GM12872 (cell line): Measurements from ENCODE around the gene ARRDC4.

Experiments used
- TF ChIP-seq, protein P1 (sequence below): IDR thresholded peaks from 3 replicates; pipeline ENCODE4 v1.5.1; 2011; ENCODE audit warnings: low read depth, mild to moderate bottlenecking, low read length, moderate library complexity; ENCODE audit not compliant: insufficient read depth

The ARRDC4 gene

DNA sequence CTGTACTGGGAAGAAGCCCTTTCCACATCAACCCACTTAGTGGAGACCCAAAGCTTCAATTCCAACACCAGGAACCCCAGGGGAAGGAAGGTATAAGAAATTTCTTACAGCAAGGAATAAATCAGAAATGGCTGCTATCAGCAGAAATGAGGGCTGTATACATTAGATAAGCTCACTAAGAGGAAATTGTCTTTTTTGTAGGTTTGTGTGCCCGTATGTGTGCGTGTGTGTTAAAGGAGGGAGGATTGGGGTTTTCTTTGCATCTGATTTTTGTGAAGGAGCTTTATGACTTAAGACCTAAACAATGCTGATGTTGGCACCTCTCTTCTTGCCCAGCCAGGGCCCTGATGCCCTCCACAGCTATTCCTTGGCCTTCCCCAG lies 18.6 kb downstream of the ARRDC4 start:
- TF ChIP-seq, protein P1, sequence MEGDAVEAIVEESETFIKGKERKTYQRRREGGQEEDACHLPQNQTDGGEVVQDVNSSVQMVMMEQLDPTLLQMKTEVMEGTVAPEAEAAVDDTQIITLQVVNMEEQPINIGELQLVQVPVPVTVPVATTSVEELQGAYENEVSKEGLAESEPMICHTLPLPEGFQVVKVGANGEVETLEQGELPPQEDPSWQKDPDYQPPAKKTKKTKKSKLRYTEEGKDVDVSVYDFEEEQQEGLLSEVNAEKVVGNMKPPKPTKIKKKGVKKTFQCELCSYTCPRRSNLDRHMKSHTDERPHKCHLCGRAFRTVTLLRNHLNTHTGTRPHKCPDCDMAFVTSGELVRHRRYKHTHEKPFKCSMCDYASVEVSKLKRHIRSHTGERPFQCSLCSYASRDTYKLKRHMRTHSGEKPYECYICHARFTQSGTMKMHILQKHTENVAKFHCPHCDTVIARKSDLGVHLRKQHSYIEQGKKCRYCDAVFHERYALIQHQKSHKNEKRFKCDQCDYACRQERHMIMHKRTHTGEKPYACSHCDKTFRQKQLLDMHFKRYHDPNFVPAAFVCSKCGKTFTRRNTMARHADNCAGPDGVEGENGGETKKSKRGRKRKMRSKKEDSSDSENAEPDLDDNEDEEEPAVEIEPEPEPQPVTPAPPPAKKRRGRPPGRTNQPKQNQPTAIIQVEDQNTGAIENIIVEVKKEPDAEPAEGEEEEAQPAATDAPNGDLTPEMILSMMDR, result no peak

DNA sequence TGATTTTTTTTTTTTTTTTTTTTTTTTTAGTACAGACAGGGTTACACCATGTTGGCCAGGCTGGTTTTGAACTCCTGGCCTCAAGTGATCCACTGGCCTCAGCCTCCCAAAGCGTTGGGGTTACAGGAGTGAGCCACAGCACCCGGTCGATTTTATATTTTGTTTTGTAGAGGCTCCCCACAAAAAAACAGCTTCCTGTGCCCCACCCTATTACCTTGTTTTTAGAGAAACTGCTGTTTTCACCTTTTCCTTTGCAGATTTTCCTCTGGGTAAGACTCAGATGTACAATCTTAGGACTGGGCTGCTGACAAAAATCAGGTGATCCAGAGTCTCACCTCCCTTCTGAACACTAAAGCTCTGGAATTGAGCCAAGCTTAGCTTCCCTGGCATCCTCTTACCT lies 20.6 kb downstream of the ARRDC4 start:
- TF ChIP-seq, protein P1, result no peak

DNA sequence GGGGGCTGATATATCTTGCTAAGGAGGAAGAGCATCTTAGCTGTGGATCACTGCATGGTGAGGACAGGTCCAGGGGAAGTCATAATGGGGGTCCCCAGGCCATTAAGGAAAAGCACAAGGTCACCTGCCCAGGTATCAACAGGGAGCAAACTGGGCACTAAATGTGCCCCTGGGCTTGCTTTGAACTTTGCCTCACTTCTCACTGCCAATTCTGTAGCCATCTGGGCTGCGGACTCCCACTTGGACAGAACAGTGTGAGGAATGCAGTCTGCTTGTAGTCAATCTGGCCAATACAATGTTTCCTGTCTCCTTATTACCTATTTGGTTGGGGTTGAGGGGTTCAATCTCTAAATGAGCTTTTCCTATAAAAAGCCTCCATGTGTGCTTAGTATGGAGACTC lies 21.3 kb downstream of the ARRDC4 start:
- TF ChIP-seq, protein P1, result no peak

DNA sequence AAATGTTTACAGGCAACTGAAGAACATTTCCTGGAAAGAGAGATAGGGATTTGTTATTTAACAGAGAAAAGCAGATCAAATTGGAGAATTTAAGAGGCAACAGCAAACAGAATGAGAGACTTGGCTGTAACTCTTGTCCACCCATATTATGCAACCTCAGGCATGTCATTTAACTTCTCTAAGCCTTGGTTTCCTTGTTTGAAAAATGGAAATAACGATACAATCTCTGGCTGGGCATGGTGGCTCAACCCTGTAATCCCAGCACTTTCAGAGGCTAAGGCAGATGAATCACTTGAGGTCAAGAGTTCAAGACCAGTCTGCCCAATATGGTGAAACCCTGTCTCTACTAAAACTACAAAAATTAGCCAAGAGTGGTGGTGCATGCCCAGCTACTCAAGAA lies 23.7 kb downstream of the ARRDC4 start:
- TF ChIP-seq, protein P1, result no peak

DNA sequence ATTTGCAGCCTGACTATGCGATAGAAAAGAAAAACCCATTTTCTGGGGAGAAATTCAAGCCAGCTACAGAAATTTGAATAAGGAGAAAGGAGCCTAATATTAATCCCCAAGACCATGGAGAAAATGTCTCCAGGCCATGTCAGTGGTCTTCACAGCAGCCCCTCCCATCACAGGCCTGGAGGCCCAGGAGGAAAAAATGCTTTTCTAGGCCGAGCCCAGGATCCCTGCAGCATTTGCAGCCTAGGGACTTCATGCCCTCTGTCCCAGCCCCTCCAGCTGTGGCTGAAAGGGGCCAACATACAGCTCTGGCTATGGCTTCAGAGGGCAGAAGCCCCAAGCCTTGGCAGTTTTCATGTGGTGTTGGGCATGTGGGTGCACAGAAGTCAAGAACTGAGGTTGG lies 26.3 kb downstream of the ARRDC4 start:
- TF ChIP-seq, protein P1, result no peak

DNA sequence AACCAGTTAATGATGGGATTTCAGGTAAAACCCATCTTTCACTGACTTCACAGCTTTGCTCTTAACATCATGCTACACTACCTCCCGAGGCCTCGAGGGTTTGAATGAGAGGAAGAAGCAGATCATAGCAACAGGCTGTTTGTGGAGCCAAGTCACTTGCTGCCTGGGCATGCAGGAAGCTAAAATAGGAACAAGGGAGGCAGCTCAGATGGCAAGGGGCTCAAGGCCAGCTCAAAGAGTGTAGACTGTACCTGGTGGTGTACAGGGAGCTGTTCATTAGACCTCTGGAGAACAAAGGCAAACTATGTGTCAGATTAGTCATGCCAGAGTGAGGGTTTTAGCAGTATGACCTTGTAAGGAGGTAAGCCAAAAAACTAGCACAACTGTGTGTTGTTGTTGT lies 28.8 kb downstream of the ARRDC4 start:
- TF ChIP-seq, protein P1, result no peak

DNA sequence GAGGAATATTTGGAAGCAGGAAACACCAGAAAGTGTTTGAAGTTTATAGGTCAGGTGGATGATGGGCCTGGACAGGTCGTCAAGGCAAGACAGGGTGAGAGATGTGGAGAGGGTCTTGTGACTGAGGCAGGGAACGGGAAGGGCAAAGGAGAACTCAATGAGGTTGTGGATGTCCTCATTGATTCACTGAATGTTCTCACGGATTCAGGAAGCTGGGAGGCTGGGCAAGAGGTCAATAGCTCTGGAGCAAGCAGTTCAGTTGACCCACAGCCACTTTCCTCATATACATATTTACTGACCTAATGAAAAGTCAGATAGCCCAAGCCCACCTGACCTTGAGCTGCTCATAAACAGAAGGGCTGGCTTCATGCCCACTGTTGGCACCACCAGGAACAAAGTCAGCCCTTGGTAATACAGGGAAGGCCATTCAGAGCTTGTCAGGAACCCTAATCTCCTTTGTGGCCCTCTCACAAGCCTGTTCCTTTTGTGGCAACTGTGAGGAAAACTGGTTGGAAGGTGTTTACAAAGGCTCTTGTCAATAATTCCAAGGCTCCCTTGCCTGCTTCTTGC lies 31.6 kb downstream of the ARRDC4 start:
- TF ChIP-seq, protein P1, result no peak
